Naive thymus-derived CD4-positive, alpha-beta T cell (primary cell): ENCODE results near the gene DHX40. TPM values are rescaled to one million over a fixed set of nuclear protein-coding genes. Genes with fewer than 3 reads are reported as not detected.
A peak's percentile ranks its signal among the peaks of the same experiment; 100 is the strongest.

ENCODE experiments used
- ATAC-seq: fragments of 150-1000 bp; cut with Tn5 transposase; 2 replicates; pipeline ENCODE4 v1.10.0; 2021; ENCODE audit warnings: mild to moderate bottlenecking, moderate library complexity
- CTCF ChIA-PET: fragments of 350-600 bp; sonication (Branson Sonifier 250); formaldehyde crosslinking; loops from one replicate; lab custom pipeline; 2021; ENCODE audit warnings: antibody characterized with exemption; lab: Charles Lee
- POLR2A ChIA-PET: fragments of 350-600 bp; sonication (Branson Sonifier 250); formaldehyde crosslinking; loops from one replicate; lab custom pipeline; 2021; ENCODE audit warnings: antibody characterized with exemption, inconsistent platforms; lab: Charles Lee
- DNase-seq, 9 donors: peaks; one replicate each; pipeline versions ENCODE4 v3.0.0 to v3.0.0-alpha.2; 2020 to 2022; ENCODE audit warnings: mixed read lengths in 1 of 9
- H3K27ac ChIP-seq: one replicate; pipeline ENCODE4 v1.7.0; 2013; ENCODE audit warnings: mild to moderate bottlenecking, low read depth, low read length, moderate library complexity
- H3K27me3 ChIP-seq, 2 donors: one replicate each; pipeline ENCODE4 v1.7.0; 2013; ENCODE audit warnings: low read length in 2 of 2, mild to moderate bottlenecking in 2 of 2, moderate library complexity in 2 of 2; ENCODE audit not compliant: control insufficient read depth in 2 of 2, insufficient read depth in 2 of 2
- H3K36me3 ChIP-seq, 3 experiments: 1 replicate in 2 of 3; 2 replicates in 1 of 3; pipeline ENCODE4 v1.7.0; 2013; ENCODE audit warnings: low read length in 3 of 3, mild to moderate bottlenecking in 3 of 3, moderate library complexity in 1 of 3; ENCODE audit not compliant: insufficient read depth in 3 of 3, control insufficient read depth in 2 of 3
- H3K4me1 ChIP-seq, 2 donors: one replicate each; pipeline ENCODE4 v1.7.0; 2013; ENCODE audit warnings: low read length in 2 of 2, mild to moderate bottlenecking in 2 of 2, moderate library complexity in 1 of 2; ENCODE audit not compliant: control insufficient read depth in 2 of 2, insufficient read depth in 2 of 2
- H3K4me3 ChIP-seq: 2 replicates; pipeline ENCODE4 v1.7.0; 2013; ENCODE audit warnings: mild to moderate bottlenecking, low read length
- H3K9me3 ChIP-seq, 3 experiments: 1 replicate in 2 of 3; 2 replicates in 1 of 3; pipeline ENCODE4 v1.7.0; 2013; ENCODE audit warnings: low read length in 3 of 3; ENCODE audit not compliant: control insufficient read depth in 2 of 3
- H3K27ac Mint-ChIP-seq, 9 donors: one replicate each; pipeline ENCODE4 v1.8.0; 2020 to 2022; ENCODE audit warnings: mixed read lengths in 9 of 9, mild to moderate bottlenecking in 8 of 9, moderate library complexity in 5 of 9, inconsistent platforms in 2 of 9
- H3K27me3 Mint-ChIP-seq, 5 donors: one replicate each; pipeline ENCODE4 v1.8.0; 2021 to 2022; ENCODE audit warnings: mixed read lengths in 5 of 5, mild to moderate bottlenecking in 1 of 5
- H3K36me3 Mint-ChIP-seq, 5 donors: one replicate each; pipeline ENCODE4 v1.8.0; 2020 to 2022; ENCODE audit warnings: mixed read lengths in 5 of 5, mild to moderate bottlenecking in 3 of 5, inconsistent platforms in 1 of 5
- H3K4me1 Mint-ChIP-seq, 7 donors: one replicate each; pipeline ENCODE4 v1.8.0; 2020 to 2022; ENCODE audit warnings: mixed read lengths in 7 of 7, mild to moderate bottlenecking in 3 of 7, inconsistent platforms in 1 of 7
- H3K4me3 Mint-ChIP-seq, 10 donors: one replicate each; pipeline ENCODE4 v1.8.0; 2020 to 2022; ENCODE audit warnings: mild to moderate bottlenecking in 10 of 10, mixed read lengths in 10 of 10, moderate library complexity in 6 of 10, inconsistent platforms in 2 of 10
- H3K9me3 Mint-ChIP-seq, 11 donors: one replicate each; pipeline ENCODE4 v1.8.0; 2020 to 2022; ENCODE audit warnings: mixed read lengths in 11 of 11, mild to moderate bottlenecking in 4 of 11, inconsistent platforms in 1 of 11, moderate library complexity in 1 of 11
- intact Hi-C, 2 donors: fragments of 100-400 bp; cut with micrococcal nuclease; formaldehyde crosslinking; loops; one replicate each; pipeline ENCODE4 v1.15.1; 2023
- polyA plus RNA-seq, 2 donors: library from polyadenylated mRNA; unstranded; fragments of 300-500 nt; fragmentation: Illumina TruSeq; gene quantifications; one replicate each; pipeline ENCODE4 v1.2.3, GENCODE V29; 2021
- total RNA-seq, 6 experiments: library from RNA in 5 of 6; stranded (reverse) in 5 of 6; gene quantifications; 1 replicate in 5 of 6; 2 replicates in 1 of 6; pipeline ENCODE4 v1.2.3 and lab custom pipeline; 2021 to 2026

The DHX40 gene
- total and polyA plus RNA-seq, 7 experiments from 2014 or later: 21.3 to 44.9 (median 28.5) TPM

DNA sequence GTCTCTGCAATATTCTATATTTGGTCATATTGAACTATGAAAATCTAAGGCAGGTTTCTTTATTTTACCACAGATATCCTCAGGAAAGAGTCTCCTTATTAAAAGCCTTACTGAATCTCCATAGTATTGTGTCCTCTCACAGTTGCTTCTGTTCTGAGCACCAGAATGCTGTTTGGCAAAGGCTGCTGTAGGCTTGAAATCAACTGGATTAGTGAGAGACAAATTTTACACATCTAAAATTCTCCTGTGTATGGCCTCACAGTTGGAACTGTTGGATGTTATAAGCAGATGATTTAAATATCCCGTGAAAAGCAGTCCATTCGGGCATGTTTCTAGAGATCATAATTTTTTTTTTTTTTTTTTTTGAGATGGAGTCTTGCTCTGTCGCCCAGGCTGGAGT is 63.8 kb downstream of the DHX40 start:
- H3K36me3 ChIP-seq: no peaks in the 10 kb centered on the region
- H3K27ac ChIP-seq: no peak overlapping the region
- no peak for ATAC-seq
- no peak overlapping the region for H3K27ac Mint-ChIP-seq
- H3K27me3 Mint-ChIP-seq: no peaks in the 10 kb centered on the region
- no peak for DNase-seq
- no peak overlapping the region for H3K4me3 Mint-ChIP-seq
- CTCF ChIA-PET: no interaction called here
- POLR2A ChIA-PET: interaction anchor here (0.6 kb wide), 1 partner anchor 421 kb away, joined by 3 read pairs; no protein-coding TSS in a partner anchor
- peaks cover 41 to 81% (median 73%) of the 10 kb centered on the region in 7 donors for H3K4me1 Mint-ChIP-seq
- H3K9me3 Mint-ChIP-seq: no peaks in the 10 kb centered on the region
- peaks cover 45 to 57% of the 10 kb centered on the region in 2 donors for H3K4me1 ChIP-seq
- H3K36me3 Mint-ChIP-seq: peaks cover 0 to 18% (median 8%) of the 10 kb centered on the region in 5 donors
- no peaks in the 10 kb centered on the region for H3K27me3 ChIP-seq
- H3K9me3 ChIP-seq: no peaks in the 10 kb centered on the region
- intact Hi-C loops: loop anchor here in 1 of 2 donors (10.0 kb wide), 1 partner anchor 1046 kb away; the partner anchor contains the start of gene BCAS3
- no peak overlapping the region for H3K4me3 ChIP-seq

DNA sequence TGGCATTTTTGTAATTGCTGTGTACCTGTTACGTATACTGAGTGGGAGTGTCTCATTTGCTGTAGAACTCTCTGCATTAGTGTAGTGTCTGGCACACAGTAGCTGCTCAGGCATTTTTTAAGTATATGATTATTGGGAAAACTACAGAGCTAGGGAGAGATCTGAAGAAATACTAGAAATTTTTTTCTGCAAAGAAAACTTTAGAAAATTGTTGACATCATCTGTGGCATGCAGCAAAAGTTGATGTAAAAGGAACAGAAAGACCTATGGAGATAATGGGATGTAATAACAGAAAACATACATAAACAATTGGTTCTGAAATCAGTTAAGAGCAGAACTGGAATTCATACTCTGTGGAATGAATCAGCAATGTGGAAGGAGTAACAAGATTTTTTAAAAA is 65.9 kb downstream of the DHX40 start:
- intact Hi-C loops: loop anchor here in 1 of 2 donors (1.0 kb wide), 1 partner anchor 10 kb away; no protein-coding TSS in a partner anchor
- no peaks in the 10 kb centered on the region for H3K9me3 Mint-ChIP-seq
- DNase-seq (no peak), ATAC-seq (no peak)
- H3K4me3 Mint-ChIP-seq: peak overlapping the region in 4 of 10 donors; percentile 24 to 49 (median 32)
- CTCF ChIA-PET: no interaction called here
- Histone ChIP-seq H3K4me1 (peaks cover 43 to 55% of the 10 kb centered on the region in 2 donors), H3K9me3 (no peaks in the 10 kb centered on the region), H3K36me3 (no peaks in the 10 kb centered on the region), H3K27me3 (no peaks in the 10 kb centered on the region), H3K27ac (no peak overlapping the region), H3K4me3 (no peak overlapping the region)
- no peaks in the 10 kb centered on the region for H3K27me3 Mint-ChIP-seq
- H3K4me1 Mint-ChIP-seq: peaks cover 45 to 81% (median 72%) of the 10 kb centered on the region in 7 donors
- peak overlapping the region in 4 of 9 donors; percentile 4 to 39 (median 7) for H3K27ac Mint-ChIP-seq
- POLR2A ChIA-PET: no interaction called here
- peaks cover 0 to 16% (median 8%) of the 10 kb centered on the region in 5 donors for H3K36me3 Mint-ChIP-seq

DNA sequence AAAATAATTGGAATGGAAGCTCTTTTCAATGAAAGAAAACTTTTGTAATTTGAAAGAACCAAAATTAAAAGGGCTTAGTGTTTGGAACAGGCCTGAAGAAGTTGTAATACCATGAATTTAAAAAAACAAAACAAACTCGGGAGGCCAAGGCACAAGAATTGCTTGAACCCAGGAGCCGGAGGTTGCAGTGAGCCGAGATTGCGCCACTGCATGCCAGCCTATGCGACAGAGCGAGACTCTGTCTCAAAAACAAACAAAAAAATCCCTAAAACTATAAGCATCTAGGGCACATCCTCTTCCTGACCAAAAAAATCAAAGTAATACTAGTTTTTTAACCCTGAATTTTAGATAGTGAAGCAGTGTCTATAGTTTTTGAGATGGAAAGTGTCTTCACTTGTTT is 67.0 kb downstream of the DHX40 start:
- H3K4me1 Mint-ChIP-seq: peaks cover 41 to 79% (median 65%) of the 10 kb centered on the region in 7 donors

GRCh38 chr17:59633658-59634359 is 68.4 kb downstream of the DHX40 start:
- H3K4me1 Mint-ChIP-seq: peaks cover 36 to 78% (median 65%) of the 10 kb centered on the region in 7 donors
- intact Hi-C loops: loop anchor here (1.0 to 2.0 kb wide), 2 partner anchors 15 kb away; partner anchors contain the start of gene CLTC (in 2 of the 2)
- POLR2A ChIA-PET: interaction anchor here (0.6 to 3.0 kb wide), 4 partner anchors 14 to 502 kb away, joined by 3 to 14 read pairs (median 3); partner anchors contain the start of gene CLTC
- DNase-seq: no peak
- peak overlapping the region in 1 of 10 donors; percentile 27 for H3K4me3 Mint-ChIP-seq
- H3K36me3 Mint-ChIP-seq: peaks cover 0 to 12% (median 7%) of the 10 kb centered on the region in 5 donors
- Histone ChIP-seq H3K36me3 (no peaks in the 10 kb centered on the region), H3K27me3 (no peaks in the 10 kb centered on the region), H3K4me1 (peaks cover 41 to 44% of the 10 kb centered on the region in 2 donors), H3K27ac (no peak overlapping the region), H3K9me3 (no peaks in the 10 kb centered on the region), H3K4me3 (no peak overlapping the region)
- no peaks in the 10 kb centered on the region for H3K9me3 Mint-ChIP-seq
- ATAC-seq: no peak
- H3K27me3 Mint-ChIP-seq: no peaks in the 10 kb centered on the region
- CTCF ChIA-PET: no interaction called here
- H3K27ac Mint-ChIP-seq: peak overlapping the region in 5 of 9 donors; percentile 34 to 70 (median 43)

More for the DNA sequence above, 67.0 kb downstream of the DHX40 start:
- Mint-ChIP-seq H3K9me3 (no peaks in the 10 kb centered on the region), H3K36me3 (peaks cover 0 to 16% (median 8%) of the 10 kb centered on the region in 5 donors), H3K4me3 (peak overlapping the region in 4 of 10 donors; percentile 17 to 26 (median 20)), H3K27ac (peak overlapping the region in 4 of 9 donors; percentile 29 to 74 (median 57)), H3K27me3 (no peaks in the 10 kb centered on the region)
- Histone ChIP-seq H3K4me1 (peaks cover 40 to 45% of the 10 kb centered on the region in 2 donors), H3K36me3 (no peaks in the 10 kb centered on the region), H3K27ac (no peak overlapping the region), H3K4me3 (no peak overlapping the region), H3K27me3 (no peaks in the 10 kb centered on the region), H3K9me3 (no peaks in the 10 kb centered on the region)
- ChIA-PET POLR2A (interaction anchor here (3.0 kb wide), 1 partner anchor 13 kb away, joined by 14 read pairs; the partner anchor contains the start of gene CLTC), CTCF (no interaction called here)
- DNase-seq: no peak
- intact Hi-C loops: no loop called here
- no peak for ATAC-seq

DNA sequence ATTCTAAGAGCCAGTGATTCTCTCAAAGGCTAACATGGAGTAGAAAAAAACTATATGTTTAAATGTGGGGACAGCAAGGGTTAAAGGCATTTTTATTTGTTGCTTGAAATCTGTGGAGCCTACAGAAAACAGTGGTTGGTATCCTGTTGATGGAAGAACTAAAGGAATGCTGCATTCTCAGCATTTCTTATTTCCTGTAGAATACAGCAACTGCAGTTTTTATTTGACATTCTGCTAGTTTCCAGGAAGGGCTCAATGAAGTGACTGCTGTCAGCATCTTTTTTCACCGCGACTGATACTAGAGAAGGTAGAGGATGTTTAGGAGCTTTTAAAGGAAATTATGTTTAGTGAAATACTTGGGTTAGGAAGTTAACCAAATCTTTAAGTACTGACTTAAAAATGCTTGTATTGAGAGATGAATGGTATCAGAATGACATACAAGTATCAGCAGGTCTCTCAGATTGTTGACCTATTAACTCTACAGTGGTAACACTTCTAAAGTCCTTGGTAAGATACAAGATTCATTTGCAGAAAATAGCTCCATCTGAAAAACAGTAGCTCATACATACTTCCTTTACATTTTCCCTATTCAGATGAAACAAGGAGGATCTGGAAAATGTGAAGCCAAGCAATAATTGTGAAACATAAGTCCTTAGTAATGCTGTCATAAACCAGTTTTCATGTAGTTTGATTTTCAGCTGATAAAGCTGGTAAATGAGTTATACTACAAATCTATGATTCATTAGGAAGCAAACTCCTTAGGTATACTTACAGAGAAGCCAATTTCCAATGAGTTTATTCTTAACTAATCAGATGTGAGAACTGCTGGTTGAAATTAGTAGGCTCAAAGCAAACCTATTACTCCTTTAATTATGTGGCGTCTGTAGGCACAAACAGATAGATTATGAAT is 69.5 kb downstream of the DHX40 start:
- ATAC-seq (no peak), DNase-seq (no peak)
- Mint-ChIP-seq H3K27ac (peak overlapping the region in 5 of 9 donors; percentile 17 to 75 (median 48)), H3K9me3 (no peaks in the 10 kb centered on the region), H3K36me3 (peaks cover 0 to 7% (median 4%) of the 10 kb centered on the region in 5 donors), H3K4me3 (peak overlapping the region in 7 of 10 donors; percentile 21 to 62 (median 32)), H3K4me1 (peaks cover 29 to 74% (median 63%) of the 10 kb centered on the region in 7 donors), H3K27me3 (no peaks in the 10 kb centered on the region)
- H3K9me3 ChIP-seq: no peaks in the 10 kb centered on the region
- intact Hi-C loops: loop anchor here (1.0 to 2.0 kb wide), 2 partner anchors 16 kb away; partner anchors contain the start of gene CLTC (in 2 of the 2)
- H3K4me3 ChIP-seq: no peak overlapping the region
- no peaks in the 10 kb centered on the region for H3K36me3 ChIP-seq
- peaks cover 37 to 44% of the 10 kb centered on the region in 2 donors for H3K4me1 ChIP-seq
- no peaks in the 10 kb centered on the region for H3K27me3 ChIP-seq
- ChIA-PET POLR2A (interaction anchor here (0.7 to 3.0 kb wide), 2 partner anchors 15 to 441 kb away, joined by 3 to 14 read pairs; partner anchors contain the start of gene CLTC), CTCF (interaction anchor here (0.6 kb wide), 1 partner anchor 58 kb away, joined by 3 read pairs; no protein-coding TSS in a partner anchor)
- H3K27ac ChIP-seq: no peak overlapping the region
